Measurements from ENCODE around the gene KCTD5.
"Not testable (repeated sequence)": the region's sequence is repeated elsewhere in the genome, so short reads cannot be mapped to it uniquely, and the experiment has no call there.

KCTD5 gene

GRCh38 chr16:2710711-2711231 is 28.4 kb downstream of the KCTD5 start:
- no peak for DNase-seq

GRCh38 chr16:2711370-2712062 is 29.2 kb downstream of the KCTD5 start:
- DNase-seq, result no peak

- no peak for DNase-seq
These were observed 29.7 kb downstream of the KCTD5 start for GRCh38 chr16:2712063-2712441.

DNA sequence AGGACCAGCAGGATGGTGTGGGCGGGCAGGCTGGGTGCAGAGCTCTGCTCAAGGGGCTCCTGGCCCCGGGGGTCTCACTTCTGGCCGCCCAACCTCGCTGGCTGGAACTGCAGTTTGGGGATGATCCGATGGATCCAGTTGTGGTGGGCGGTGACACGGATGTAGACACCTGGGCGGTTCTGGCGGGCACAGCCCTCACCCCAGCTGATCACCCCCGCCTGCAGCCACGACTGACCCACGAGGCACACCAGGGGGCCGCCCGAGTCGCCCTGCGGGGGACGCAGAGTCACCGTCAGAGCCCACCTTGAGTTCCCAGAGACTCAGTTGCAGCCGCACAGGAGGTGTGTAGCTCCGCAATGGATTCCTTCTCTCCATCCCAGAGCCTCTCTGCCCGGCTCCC is 30.2 kb downstream of the KCTD5 start:
- DNase-seq, result no peak

- no peak for DNase-seq
These were observed 31.2 kb downstream of the KCTD5 start for GRCh38 chr16:2713523-2713922.

DNA sequence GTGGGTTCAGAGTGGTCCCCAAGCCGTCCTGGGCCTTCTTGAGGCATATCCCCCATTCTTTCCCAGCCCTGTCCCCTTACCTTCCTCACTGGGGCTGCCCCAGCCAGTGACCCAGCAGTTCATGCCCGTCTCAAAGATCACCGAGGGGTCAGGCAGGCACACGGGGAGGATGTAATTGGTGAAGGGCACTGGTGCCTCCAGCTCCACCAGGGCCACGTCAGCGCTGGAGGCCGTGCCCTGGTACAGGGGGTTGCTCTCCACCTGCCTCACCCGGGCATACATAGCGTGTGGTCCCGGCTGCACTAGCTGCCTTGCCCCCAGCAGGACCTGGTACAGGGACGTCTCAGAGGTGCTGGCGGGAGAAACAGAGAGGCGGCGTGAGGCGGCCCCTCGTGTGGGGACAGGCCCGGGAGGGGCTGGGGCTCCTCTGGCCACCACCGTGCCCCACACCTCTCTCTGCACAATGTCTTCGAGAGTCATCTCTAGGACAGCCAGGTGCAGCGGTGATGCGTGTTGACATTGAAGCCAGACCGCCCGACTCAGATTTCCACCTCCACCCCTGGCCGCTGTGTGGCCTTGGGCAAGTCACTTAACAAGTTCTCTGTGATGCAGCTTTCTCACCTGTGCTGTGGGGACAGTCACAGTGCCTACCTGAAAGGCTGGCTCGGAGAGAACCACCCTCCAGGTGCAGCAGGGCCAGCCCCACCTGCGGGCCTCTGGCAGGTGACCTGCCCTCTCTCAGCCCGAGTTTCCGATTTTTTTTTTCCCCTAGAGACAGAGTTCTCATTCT is 31.9 kb downstream of the KCTD5 start:
- DNase-seq, result no peak

GRCh38 chr16:2715064-2715463 is 32.7 kb downstream of the KCTD5 start:
- no peak for DNase-seq

- peak; percentile 52 to 71 (median 64) for DNase-seq
These were observed 33.2 kb downstream of the KCTD5 start for GRCh38 chr16:2715519-2715918.

DNA sequence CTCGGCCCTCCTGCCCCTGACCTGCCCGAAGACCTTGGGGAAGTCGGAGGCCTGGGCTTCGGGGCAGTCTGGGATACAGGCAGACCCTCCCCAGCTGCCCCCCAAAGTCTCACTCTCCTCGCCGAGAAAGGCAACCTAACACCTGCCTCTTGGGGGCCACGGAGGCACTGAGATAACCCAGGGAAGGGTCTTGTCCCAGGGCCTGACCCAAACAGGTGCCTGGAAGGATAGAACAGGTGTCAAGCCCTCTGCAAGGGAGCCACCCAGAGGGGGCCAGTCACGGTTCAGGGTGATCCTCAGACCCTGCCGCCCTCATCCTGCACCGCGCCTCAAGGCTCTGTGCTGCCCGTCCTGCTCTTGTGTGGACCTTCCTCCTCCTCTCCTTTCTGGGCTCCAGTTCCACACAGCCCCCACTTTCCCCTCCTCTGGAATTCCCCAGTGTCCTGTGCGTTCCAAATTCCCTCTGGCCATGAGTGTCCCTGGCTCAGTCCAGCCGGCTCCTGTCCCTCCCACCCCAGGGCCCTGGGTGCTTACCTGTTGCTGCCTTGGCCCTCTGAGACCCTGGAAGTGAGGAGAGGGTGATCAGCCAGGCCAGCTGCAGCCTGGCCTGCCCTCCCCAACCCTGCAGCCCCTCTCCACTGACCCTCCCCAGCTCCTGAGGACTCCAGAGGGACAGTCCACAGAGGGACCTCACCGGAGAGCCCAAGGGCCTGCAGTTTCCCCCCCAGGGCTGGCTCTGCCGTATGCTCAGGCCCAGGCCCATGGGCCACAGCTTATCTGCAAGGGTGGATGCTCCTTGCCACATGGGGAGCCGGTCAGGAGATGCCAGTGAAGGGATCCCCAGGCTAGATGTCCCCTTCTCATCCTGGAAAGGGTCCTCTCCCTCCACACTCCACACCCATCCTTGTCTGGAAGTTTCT is 33.9 kb downstream of the KCTD5 start:
- no peak for DNase-seq

DNA sequence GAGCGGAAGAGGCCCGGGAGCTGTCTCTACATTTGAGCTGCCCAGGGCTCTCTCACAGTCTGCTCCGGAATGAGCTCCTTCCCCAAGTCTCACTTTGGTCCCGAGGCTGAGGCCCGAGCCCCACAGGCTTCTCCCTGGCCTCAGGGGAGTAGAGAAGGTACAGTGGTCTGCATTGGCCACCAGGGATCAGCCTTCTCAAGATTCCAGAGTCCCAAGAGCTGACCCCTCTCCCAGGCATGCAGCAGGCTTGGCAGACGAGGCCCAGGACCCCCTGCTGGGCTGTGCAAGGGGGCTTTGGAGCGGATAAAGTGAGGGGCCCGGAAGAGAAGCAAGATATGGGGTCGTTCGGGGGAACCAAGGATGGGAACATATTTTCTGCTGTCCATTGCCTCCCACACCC is 34.6 kb downstream of the KCTD5 start:
- DNase-seq, result no peak

GRCh38 chr16:2717383-2718263 is 35.3 kb downstream of the KCTD5 start:
- DNase-seq, result no peak

DNA sequence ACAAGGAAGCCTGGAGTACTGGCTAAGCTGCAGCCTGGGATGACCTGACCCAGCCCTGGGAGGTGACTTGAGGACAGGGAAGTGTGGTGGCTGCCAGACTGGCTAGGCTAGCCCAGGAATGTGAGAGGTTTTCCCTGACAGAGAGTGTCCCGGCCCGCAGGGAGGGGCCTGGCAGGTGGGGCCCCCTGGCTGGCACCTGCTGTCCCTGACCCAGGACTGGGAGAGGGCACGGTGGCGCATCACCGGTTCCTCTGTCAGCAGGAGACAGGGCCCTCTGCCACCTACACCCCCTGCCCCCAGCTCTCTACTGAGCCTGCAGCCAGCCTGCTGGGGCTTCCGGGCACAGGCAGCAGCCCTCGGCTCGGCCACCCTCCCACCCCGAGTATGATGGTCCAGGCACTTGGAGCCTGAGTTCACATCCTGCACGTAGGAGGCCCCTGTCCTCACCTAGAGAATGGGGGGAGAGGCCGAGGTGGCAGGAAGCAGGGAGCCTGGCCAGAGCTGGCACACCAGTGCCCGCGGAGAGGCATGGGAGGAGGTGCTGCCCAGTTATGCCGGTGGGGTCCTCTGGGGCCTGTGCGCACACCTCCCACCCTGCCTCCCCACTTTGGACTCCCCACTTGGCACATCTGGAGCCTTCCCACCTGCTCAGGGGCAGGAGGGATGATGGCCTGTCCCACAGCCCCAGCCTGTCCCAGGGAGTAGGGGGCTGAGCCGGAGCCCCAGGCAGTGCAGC is 37.2 kb downstream of the KCTD5 start:
- DNase-seq, result no peak

DNA sequence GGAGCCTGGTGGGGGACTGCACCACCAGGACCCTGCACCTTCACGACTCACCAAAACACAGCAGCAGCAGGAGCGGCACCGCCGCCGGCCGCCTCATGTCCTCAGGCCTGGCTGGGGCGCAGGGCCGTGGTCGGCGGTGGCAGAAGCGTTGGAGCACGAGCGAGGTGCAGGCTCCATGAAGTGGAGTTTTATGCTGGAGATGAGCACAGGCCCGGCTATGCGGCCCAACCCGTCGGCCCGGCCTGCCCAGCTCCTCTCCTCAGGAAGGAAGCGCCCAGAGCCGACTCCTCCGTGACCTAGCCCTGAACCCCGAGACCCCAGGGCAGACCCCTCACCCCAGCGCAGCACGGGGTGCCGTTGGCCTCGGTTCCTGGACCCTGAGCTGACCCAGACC is 37.7 kb downstream of the KCTD5 start, which contains the start of gene PRSS27:
TSS of gene PRSS27 (minus strand) at position 161 of the 394 bp plus-strand sequence. CDS start at position 97, 64 bp downstream.
- no peak for DNase-seq

- peak; percentile 80 to 82 (median 81) for DNase-seq
These were observed 38.7 kb downstream of the KCTD5 start for GRCh38 chr16:2720719-2721633.

DNA sequence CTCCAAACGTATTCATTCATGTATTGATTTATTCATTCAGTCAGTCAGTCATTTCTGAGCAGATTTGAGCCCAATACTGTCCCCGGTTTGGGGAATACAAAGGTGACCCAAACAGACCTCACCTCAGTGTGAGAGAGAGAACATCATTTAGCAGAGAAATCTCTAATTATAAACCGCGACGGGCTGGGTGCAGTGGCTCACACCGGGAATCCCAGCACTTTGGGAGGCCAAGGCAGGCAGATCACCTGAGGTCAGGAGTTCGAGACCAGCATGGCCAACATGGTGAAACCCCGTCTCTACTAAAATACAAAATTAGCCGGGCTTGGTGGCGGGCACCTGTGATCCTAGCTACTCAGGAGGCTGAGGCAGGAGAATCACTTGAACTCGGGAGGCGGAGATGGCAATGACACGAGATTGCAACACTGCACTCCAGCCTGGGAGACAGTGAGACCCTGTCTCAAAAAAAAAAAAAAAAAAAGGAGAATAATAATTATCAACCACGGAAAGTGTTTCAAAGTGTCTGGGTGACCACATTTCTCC is 39.4 kb downstream of the KCTD5 start:
- DNase-seq, result not testable (repeated sequence)

GRCh38 chr16:2724088-2724676 is 41.9 kb downstream of the KCTD5 start:
- no peak for DNase-seq

- DNase-seq, result no peak
These were observed 42.6 kb downstream of the KCTD5 start for GRCh38 chr16:2724816-2725348.

GRCh38 chr16:2726923-2727322 is 44.6 kb downstream of the KCTD5 start:
- no peak for DNase-seq

DNA sequence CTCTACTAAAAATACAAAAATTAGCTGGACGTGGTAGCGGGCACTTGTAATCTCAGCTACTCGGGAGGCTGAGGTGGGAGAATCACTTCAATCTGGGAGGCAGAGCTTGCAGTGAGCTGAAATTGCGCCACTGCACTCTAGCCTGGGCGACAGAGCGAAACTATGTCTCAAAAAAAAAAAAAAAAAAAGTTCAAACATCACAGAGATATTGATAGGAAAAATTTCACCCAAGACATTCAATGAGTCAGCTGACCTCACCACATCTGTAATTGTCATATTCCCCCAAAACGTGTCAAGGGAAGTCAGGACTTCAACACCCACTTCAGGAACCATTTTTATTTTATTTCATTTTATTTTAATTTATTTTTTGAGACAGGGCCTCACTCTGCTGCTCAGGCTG is 45.7 kb downstream of the KCTD5 start:
- DNase-seq, result no peak
